Ovary (tissue), 3 donors: Measurements from ENCODE around the gene E2F4.

Experiments
- CTCF ChIP-seq, 3 donors: fragments of 450-650 bp in 2 of 3; fragments of 200-600 bp in 1 of 3; IDR thresholded peaks; one replicate each; pipeline versions ENCODE4 v1.5.1 to v1.8.0; 2016 to 2022; ENCODE audit warnings: antibody characterized with exemption in 3 of 3, mild to moderate bottlenecking in 1 of 3
- EP300 ChIP-seq: sonication (generic); formaldehyde crosslinking; IDR thresholded peaks from one replicate; pipeline ENCODE4 v1.6.1; 2017; ENCODE audit warnings: antibody characterized with exemption
- POLR2A ChIP-seq: fragments of 450-650 bp; IDR thresholded peaks from one replicate; pipeline ENCODE4 v1.6.1; 2017; ENCODE audit warnings: antibody characterized with exemption, mild to moderate bottlenecking, moderate library complexity
- donor health status: DM: no; HTN: no; CAD: no.

- TF ChIP-seq CTCF (IDR thresholded peaks at IDR 0.05), result no peak
- TF ChIP-seq POLR2A, result no peak
- no peak for TF ChIP-seq EP300
These were observed 12.1 kb downstream of the E2F4 start for GRCh38 chr16:67204076-67204475.
